ENCODE measurements around the gene FOXJ1.

Gene FOXJ1

DNA sequence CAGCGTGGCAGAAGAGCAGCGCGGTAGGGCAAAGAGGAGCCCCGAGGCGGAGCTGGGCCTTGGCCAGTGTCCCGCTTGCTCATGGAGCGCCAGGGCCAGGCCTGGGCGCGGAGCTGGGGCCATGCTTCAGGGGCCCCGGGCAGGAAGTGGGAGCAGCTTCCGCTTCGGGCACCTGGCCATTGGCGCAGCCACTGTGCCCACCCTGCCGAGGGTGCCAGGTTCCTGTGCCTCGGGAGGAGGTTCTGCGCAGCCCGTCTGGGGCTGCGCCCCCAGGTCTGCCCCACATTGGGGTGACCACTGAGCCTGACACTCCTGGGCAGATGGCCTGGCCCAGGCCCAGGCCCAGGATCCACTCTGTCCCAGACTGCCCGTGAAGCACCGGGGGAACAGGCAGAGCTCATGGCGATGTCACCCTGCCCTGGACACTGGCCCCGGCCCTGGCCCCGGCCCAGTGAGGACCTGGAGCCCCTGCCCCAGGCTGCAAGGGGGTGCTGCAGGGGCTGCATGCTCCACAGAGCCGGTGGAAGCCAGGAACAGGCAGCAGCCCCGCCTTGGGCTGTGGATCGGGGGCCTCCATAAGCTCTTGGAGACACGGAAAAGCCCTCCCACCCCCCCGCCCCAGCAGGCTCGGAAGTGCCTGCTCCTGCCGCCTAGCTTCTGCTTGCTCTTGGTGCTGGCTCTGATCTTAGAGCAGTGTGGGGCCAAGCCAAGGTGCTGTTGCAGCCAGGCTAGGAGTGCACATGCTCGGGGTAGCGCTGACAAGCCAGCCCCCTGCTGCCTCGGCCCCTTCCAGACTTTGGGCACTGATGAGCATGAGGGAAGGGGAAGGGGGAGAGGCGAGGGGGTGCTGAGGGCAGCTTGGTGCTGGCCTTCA lies 35.9 kb upstream of the FOXJ1 start:
- Histone ChIP-seq H3K4me3 (ENCODE audit: low read length) (no peak overlapping the region), H3K4me1 (ENCODE audit: control insufficient read depth, insufficient read depth, low read length) (no peaks in the 10 kb centered on the region; the same call in 1 of the 2 replicates), H3K36me3 (ENCODE audit: control insufficient read depth, insufficient read depth, low read length) (no peaks in the 10 kb centered on the region), H3K27ac (ENCODE audit: low read length) (no peak overlapping the region), H3K9me3 (ENCODE audit: control insufficient read depth, insufficient read depth, low read length) (no peaks in the 10 kb centered on the region), H3K27me3 (ENCODE audit: control insufficient read depth, insufficient read depth, low read length) (no peaks in the 10 kb centered on the region)
- WGBS (ENCODE audit: insufficient coverage, insufficient read length), result no CpG with 5 or more reads among the region's 34 CpGs
- DNase-seq (ENCODE audit: low read depth, low spot score), result no peak

DNA sequence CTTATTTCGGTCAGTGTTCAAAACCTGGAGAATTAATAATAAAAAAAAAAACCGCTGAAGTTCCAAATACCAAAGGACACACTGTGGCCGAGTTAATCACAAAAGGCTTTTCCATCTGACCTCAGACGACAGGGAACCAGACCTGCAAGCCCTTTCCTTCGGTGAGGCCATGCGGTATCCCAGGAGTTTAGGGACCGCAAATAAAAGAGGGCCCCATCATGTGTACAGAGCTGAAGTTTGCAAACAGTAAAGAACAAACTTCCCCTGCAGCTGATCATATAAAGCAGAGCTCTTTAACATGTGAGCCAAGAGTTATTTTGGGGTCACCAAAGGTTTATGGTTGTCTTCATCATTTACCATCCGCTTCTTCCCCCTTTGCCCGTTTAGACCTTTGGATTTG lies 33.0 kb upstream of the FOXJ1 start:
- DNase-seq (ENCODE audit: low read depth, low spot score), result no peak
- WGBS (ENCODE audit: insufficient coverage, insufficient read length), result no CpG with 5 or more reads among the region's 9 CpGs
- H3K27me3 ChIP-seq (ENCODE audit: control insufficient read depth, insufficient read depth, low read length), result no peaks in the 10 kb centered on the region

DNA sequence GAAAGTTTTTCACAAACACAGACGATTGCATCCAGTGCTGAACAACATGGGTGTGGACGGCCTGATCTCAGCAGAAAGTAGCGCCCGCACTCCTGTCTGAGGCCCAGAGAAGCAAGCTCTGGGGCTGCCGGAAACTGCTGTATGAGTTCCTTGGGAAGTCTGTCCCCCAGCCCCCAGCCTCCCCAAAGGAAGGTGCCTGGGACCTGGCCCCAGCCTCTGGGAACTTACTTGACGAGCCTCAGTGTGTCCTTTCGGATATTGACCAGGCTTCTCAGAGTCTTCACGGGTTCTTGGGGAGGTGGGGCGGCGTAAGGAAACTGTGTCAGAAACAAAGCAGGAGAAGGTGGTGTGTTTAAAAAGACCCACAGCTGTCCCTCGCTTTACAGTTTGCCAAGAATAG lies 32.4 kb upstream of the FOXJ1 start:
- H3K9me3 ChIP-seq (ENCODE audit: control insufficient read depth, insufficient read depth, low read length), result no peaks in the 10 kb centered on the region
- no peak overlapping the region for H3K4me3 ChIP-seq (ENCODE audit: low read length)
- H3K36me3 ChIP-seq (ENCODE audit: control insufficient read depth, insufficient read depth, low read length), result no peaks in the 10 kb centered on the region; the same call in 1 of the 2 replicates
- no CpG with 5 or more reads among the region's 11 CpGs for WGBS (ENCODE audit: insufficient coverage, insufficient read length)
- H3K27me3 ChIP-seq (ENCODE audit: control insufficient read depth, insufficient read depth, low read length), result no peaks in the 10 kb centered on the region
- no peaks in the 10 kb centered on the region; the same call in 1 of the 2 replicates for H3K4me1 ChIP-seq (ENCODE audit: control insufficient read depth, insufficient read depth, low read length)
- H3K27ac ChIP-seq (ENCODE audit: low read length), result no peak overlapping the region
- no peak for DNase-seq (ENCODE audit: low read depth, low spot score)

More for the DNA sequence above, 33.0 kb upstream of the FOXJ1 start:
- Histone ChIP-seq H3K27ac (ENCODE audit: low read length) (no peak overlapping the region), H3K4me3 (ENCODE audit: low read length) (no peak overlapping the region), H3K9me3 (ENCODE audit: control insufficient read depth, insufficient read depth, low read length) (no peaks in the 10 kb centered on the region), H3K4me1 (ENCODE audit: control insufficient read depth, insufficient read depth, low read length) (no peaks in the 10 kb centered on the region; the same call in 1 of the 2 replicates), H3K36me3 (ENCODE audit: control insufficient read depth, insufficient read depth, low read length) (no peaks in the 10 kb centered on the region; the same call in 1 of the 2 replicates)

DNA sequence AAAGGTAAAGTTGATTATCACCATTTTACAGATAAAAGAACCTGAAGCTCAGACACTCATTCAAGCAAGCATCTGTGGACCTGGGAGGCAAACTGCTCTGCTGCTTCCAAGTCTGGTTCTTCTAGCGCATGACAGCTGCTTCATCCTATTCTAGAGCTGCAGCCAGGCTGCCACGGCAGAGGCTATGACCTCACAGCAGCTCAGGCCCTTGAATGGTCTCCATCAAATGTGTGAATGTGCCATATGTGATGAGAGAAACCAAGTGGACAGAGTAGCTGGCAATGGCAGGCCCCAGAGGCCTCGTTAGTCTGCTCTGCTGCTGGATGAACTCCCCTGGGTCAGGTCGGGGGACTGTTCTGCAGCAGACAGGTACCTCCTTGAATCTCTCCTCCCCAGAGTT lies 30.7 kb upstream of the FOXJ1 start:
- no peaks in the 10 kb centered on the region for H3K4me1 ChIP-seq (ENCODE audit: control insufficient read depth, insufficient read depth, low read length)
- H3K27me3 ChIP-seq (ENCODE audit: control insufficient read depth, insufficient read depth, low read length), result no peaks in the 10 kb centered on the region
- no peaks in the 10 kb centered on the region for H3K9me3 ChIP-seq (ENCODE audit: control insufficient read depth, insufficient read depth, low read length)
- DNase-seq (ENCODE audit: low read depth, low spot score), result no peak
- no peaks in the 10 kb centered on the region; the same call in 1 of the 2 replicates for H3K36me3 ChIP-seq (ENCODE audit: control insufficient read depth, insufficient read depth, low read length)
- no CpG with 5 or more reads among the region's 4 CpGs for WGBS (ENCODE audit: insufficient coverage, insufficient read length)
- no peak overlapping the region for H3K27ac ChIP-seq (ENCODE audit: low read length)
- no peak overlapping the region for H3K4me3 ChIP-seq (ENCODE audit: low read length)

DNA sequence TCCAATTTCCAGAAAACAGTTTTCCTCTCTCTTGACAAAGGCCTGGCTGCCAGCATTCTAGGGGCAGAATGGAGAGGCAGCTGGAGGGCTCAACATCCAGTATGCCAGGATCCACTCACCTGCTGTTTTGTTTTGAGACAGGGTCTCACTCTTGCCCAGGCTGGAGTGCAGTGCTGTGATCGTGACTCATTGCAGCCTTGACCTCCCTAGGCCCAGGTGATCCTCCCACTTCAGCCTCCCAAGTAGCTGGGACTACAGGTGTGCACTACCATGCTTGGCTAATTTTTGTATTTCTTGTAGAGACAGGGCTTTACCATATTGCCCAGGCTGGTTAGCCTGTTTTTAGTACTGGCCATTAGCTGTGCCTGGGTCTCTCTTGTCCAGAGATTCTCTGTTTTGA lies 29.1 kb upstream of the FOXJ1 start:
- H3K36me3 ChIP-seq (ENCODE audit: control insufficient read depth, insufficient read depth, low read length), result no peaks in the 10 kb centered on the region; the same call in 1 of the 2 replicates
- H3K4me1 ChIP-seq (ENCODE audit: control insufficient read depth, insufficient read depth, low read length), result no peaks in the 10 kb centered on the region
- H3K27me3 ChIP-seq (ENCODE audit: control insufficient read depth, insufficient read depth, low read length), result no peaks in the 10 kb centered on the region
- H3K4me3 ChIP-seq (ENCODE audit: low read length), result no peak overlapping the region
- WGBS (ENCODE audit: insufficient coverage, insufficient read length), result no CpG with 5 or more reads among the region's 1 CpG
- no peak for DNase-seq (ENCODE audit: low read depth, low spot score)
- H3K9me3 ChIP-seq (ENCODE audit: control insufficient read depth, insufficient read depth, low read length), result no peaks in the 10 kb centered on the region
- H3K27ac ChIP-seq (ENCODE audit: low read length), result no peak overlapping the region

DNA sequence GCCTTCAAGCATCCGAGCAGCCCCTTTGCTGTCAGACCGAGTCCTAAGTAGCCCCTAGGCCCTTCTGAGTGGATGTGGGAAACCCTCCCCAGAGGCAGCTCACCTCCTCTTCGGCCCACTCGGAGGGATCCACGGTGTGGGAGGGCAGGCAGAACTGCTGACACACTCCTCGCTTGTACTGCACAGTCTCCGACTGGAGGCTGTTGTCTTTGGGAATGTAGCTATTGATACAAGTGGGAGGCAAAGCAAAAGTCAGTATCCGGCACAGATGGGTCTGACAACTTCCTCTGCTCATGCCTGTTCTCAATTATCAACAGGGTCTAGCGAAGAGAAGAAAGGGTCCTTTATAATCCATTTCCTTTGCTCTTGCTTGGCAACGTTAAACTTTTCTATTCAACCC lies 25.9 kb upstream of the FOXJ1 start:
- H3K4me3 ChIP-seq (ENCODE audit: low read length), result no peak overlapping the region
- peaks cover 4% of the 10 kb centered on the region for H3K4me1 ChIP-seq (ENCODE audit: control insufficient read depth, insufficient read depth, low read length)
- no CpG with 5 or more reads among the region's 10 CpGs for WGBS (ENCODE audit: insufficient coverage, insufficient read length)
- H3K27me3 ChIP-seq (ENCODE audit: control insufficient read depth, insufficient read depth, low read length), result no peaks in the 10 kb centered on the region
- DNase-seq (ENCODE audit: low read depth, low spot score), result no peak
- no peaks in the 10 kb centered on the region for H3K9me3 ChIP-seq (ENCODE audit: control insufficient read depth, insufficient read depth, low read length)
- H3K36me3 ChIP-seq (ENCODE audit: control insufficient read depth, insufficient read depth, low read length), result no peaks in the 10 kb centered on the region; the same call in 1 of the 2 replicates
- H3K27ac ChIP-seq (ENCODE audit: low read length), result no peak overlapping the region

DNA sequence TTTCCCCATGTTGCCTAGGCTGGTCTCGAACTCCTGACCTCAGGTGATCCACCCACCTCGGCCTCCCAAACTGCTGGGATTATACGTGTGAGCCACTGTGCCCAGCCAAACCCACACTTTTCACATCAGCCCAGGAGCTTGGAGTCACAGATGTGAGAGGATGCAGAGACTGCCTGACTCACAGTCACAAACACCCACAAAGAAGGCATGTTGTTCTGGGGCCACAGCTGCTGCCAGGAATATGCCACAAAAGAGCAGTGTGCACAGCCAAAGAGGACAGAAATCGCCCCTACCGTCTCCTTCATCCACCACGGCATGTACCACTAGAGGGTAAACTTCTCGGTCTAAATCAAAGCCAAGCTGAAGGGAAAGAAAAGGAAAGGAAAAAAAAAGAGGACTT lies 25.1 kb upstream of the FOXJ1 start:
- no CpG with 5 or more reads among the region's 7 CpGs for WGBS (ENCODE audit: insufficient coverage, insufficient read length)
- Histone ChIP-seq H3K27ac (ENCODE audit: low read length) (no peak overlapping the region), H3K27me3 (ENCODE audit: control insufficient read depth, insufficient read depth, low read length) (no peaks in the 10 kb centered on the region), H3K9me3 (ENCODE audit: control insufficient read depth, insufficient read depth, low read length) (no peaks in the 10 kb centered on the region), H3K36me3 (ENCODE audit: control insufficient read depth, insufficient read depth, low read length) (no peaks in the 10 kb centered on the region), H3K4me1 (ENCODE audit: control insufficient read depth, insufficient read depth, low read length) (peaks cover 4% of the 10 kb centered on the region), H3K4me3 (ENCODE audit: low read length) (no peak overlapping the region)
- no peak for DNase-seq (ENCODE audit: low read depth, low spot score)

DNA sequence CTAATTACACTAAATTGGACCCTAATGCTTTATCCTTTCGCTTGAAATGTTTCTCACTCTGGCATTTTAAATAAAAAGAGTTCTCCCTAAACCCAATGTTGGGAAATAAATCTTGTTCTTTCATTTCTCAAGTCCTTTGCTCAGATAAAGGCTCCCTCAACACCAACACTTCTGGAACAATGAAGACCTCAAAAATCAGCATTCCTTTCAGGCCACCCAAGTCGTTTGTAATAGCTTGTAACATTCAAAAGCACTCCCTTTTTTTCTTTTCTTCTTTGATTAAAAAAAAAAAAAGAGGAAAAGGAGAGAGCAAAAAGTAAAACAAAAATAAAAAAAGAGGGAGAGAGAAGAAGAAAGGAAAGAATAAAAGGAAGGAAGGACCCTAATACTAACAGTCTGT lies 23.3 kb upstream of the FOXJ1 start:
- no peak for DNase-seq (ENCODE audit: low read depth, low spot score)
- Histone ChIP-seq H3K36me3 (ENCODE audit: control insufficient read depth, insufficient read depth, low read length) (no peaks in the 10 kb centered on the region), H3K27ac (ENCODE audit: low read length) (no peak overlapping the region), H3K9me3 (ENCODE audit: control insufficient read depth, insufficient read depth, low read length) (no peaks in the 10 kb centered on the region), H3K27me3 (ENCODE audit: control insufficient read depth, insufficient read depth, low read length) (no peaks in the 10 kb centered on the region), H3K4me3 (ENCODE audit: low read length) (no peak overlapping the region), H3K4me1 (ENCODE audit: control insufficient read depth, insufficient read depth, low read length) (peaks cover 4% of the 10 kb centered on the region)
- WGBS (ENCODE audit: insufficient coverage, insufficient read length), result no CpG with 5 or more reads among the region's 2 CpGs

DNA sequence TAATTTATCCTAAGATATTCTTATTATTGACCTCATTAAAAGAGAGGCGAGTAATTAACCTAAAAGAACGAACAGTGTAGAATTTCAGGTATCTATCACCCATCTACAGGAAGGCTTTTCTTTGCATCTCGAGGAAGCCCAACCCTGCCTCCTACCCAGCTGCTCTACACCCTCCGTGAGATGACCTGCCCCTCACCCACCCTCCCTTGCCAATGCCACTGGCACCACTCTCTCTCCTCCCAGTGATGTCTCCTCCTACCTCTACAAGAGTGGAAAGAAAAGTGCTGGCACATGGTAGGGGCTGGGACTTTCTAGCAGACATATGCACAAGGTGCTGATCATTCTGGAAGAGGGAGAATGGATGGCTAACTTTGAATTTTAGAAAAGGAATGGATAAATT lies 22.9 kb upstream of the FOXJ1 start:
- WGBS (ENCODE audit: insufficient coverage, insufficient read length), result no CpG with 5 or more reads among the region's 4 CpGs
- peaks cover 4% of the 10 kb centered on the region for H3K4me1 ChIP-seq (ENCODE audit: control insufficient read depth, insufficient read depth, low read length)
- H3K27ac ChIP-seq (ENCODE audit: low read length), result no peak overlapping the region
- no peaks in the 10 kb centered on the region for H3K9me3 ChIP-seq (ENCODE audit: control insufficient read depth, insufficient read depth, low read length)
- DNase-seq (ENCODE audit: low read depth, low spot score), result no peak
- no peak overlapping the region for H3K4me3 ChIP-seq (ENCODE audit: low read length)
- no peaks in the 10 kb centered on the region for H3K27me3 ChIP-seq (ENCODE audit: control insufficient read depth, insufficient read depth, low read length)
- H3K36me3 ChIP-seq (ENCODE audit: control insufficient read depth, insufficient read depth, low read length), result no peaks in the 10 kb centered on the region

DNA sequence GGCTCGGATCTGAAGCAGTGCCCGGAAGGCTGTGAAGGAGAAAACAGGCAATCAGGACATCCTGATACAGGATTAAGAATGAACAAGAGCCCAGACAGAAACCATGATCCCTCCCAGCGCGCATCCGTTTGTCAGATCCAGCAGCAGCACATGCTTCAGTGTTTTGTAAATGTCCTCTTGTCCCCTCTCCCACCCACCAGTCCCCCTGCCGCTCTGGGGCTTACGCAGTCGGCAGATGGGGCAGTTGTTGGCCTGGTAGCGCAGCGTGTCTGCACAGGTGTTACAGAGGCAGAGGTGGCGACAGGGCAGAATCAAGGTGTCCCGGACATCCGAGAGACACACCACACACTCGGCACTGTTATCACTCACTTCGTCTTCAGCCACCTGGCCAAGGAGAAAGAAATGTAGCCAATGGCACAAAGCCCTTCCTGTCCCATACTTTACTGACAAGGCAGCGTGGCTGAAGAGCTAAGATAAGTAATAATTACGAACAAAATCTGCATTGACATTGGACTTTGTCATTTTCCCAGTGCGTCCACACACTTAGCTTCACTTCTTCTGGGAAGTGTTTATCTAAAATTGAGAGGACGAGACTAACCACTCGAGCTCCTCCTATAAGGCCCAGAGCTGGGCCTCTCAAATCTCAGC lies 20.7 kb upstream of the FOXJ1 start:
- H3K4me3 ChIP-seq (ENCODE audit: low read length), result no peak overlapping the region
- no CpG with 5 or more reads among the region's 20 CpGs for WGBS (ENCODE audit: insufficient coverage, insufficient read length)
- H3K9me3 ChIP-seq (ENCODE audit: control insufficient read depth, insufficient read depth, low read length), result no peaks in the 10 kb centered on the region
- DNase-seq (ENCODE audit: low read depth, low spot score), result no peak
- no peak overlapping the region for H3K27ac ChIP-seq (ENCODE audit: low read length)
- no peaks in the 10 kb centered on the region for H3K36me3 ChIP-seq (ENCODE audit: control insufficient read depth, insufficient read depth, low read length)
- peaks cover 4% of the 10 kb centered on the region for H3K4me1 ChIP-seq (ENCODE audit: control insufficient read depth, insufficient read depth, low read length)
- no peaks in the 10 kb centered on the region for H3K27me3 ChIP-seq (ENCODE audit: control insufficient read depth, insufficient read depth, low read length)

Data from iPS DF 6.9 (cell line).